ENCODE data around the gene CIDEB.

GRCh38 chr14:24329073-24329663 lies 21.4 kb upstream of the CIDEB start:
- TF ChIP-seq CEBPB (IDR thresholded peaks at IDR 0.05), result no peak
- no peak for TF ChIP-seq YY1 (IDR thresholded peaks at IDR 0.05; ENCODE audit: low read depth)
- no peak for TF ChIP-seq TCF12 (IDR thresholded peaks at IDR 0.05; ENCODE audit: low read depth)
- no peak for TF ChIP-seq EP300 (IDR thresholded peaks at IDR 0.05; ENCODE audit: borderline replicate concordance)
- no peak for TF ChIP-seq MAX (IDR thresholded peaks at IDR 0.05)
- TF ChIP-seq NFIC (IDR thresholded peaks at IDR 0.05), result no peak
- no peak for TF ChIP-seq FOXM1 (IDR thresholded peaks at IDR 0.05; ENCODE audit: borderline replicate concordance, low read depth)
- TF ChIP-seq TEAD4 (IDR thresholded peaks at IDR 0.05), result no peak
- TF ChIP-seq TAF1 (IDR thresholded peaks at IDR 0.05; ENCODE audit: low read depth), result no peak
- TF ChIP-seq RAD21 (IDR thresholded peaks at IDR 0.05; ENCODE audit: low read depth), result no peak
- no peak for TF ChIP-seq EGR1 (IDR thresholded peaks at IDR 0.05)
